Spinal cord (tissue), 10 donors: ENCODE data around the gene RCCD1. TPM values are rescaled to one million over a fixed set of nuclear protein-coding genes. Genes with fewer than 3 reads are reported as not detected.

Experiments
- DNase-seq, 6 donors: peaks; one replicate each; pipeline versions ENCODE4 v3.0.0 to v3.0.0-alpha.2; 2013 to 2015; ENCODE audit warnings: low spot score in 6 of 6, low read depth in 4 of 6
- H3K27ac ChIP-seq: one replicate; pipeline ENCODE4 v1.5.1; 2013; ENCODE audit warnings: low read depth, low read length, control low read depth
- H3K27me3 ChIP-seq: one replicate; pipeline ENCODE4 v1.6.1; 2013; ENCODE audit warnings: low read length; ENCODE audit not compliant: control insufficient read depth, insufficient read depth
- H3K36me3 ChIP-seq: one replicate; pipeline ENCODE4 v1.6.1; 2013; ENCODE audit warnings: low read length; ENCODE audit not compliant: control insufficient read depth, insufficient read depth
- H3K4me1 ChIP-seq: one replicate; pipeline ENCODE4 v1.6.1; 2013; ENCODE audit warnings: low read length; ENCODE audit not compliant: control insufficient read depth, insufficient read depth
- H3K4me3 ChIP-seq: one replicate; pipeline ENCODE4 v1.5.1; 2013; ENCODE audit warnings: low read depth, low read length, control low read depth
- H3K9me3 ChIP-seq: one replicate; pipeline ENCODE4 v1.6.1; 2013; ENCODE audit warnings: low read length; ENCODE audit not compliant: control insufficient read depth, insufficient read depth
- WGBS: methylation state at CpG from one replicate; pipeline ENCODE4 v1.1.5; 2013; ENCODE audit warnings: missing lambda C conversion rate; ENCODE audit not compliant: insufficient coverage; 5-methylcytosine and 5-hydroxymethylcytosine counted together
- polyA plus RNA-seq, 2 donors: library from polyadenylated mRNA; unstranded; fragments of 120-200 nt; gene quantifications; one replicate each; pipeline ENCODE4 v1.2.1, GENCODE V29; 2013; ENCODE audit not compliant: insufficient read length in 2 of 2
- total RNA-seq, 2 donors: library from RNA; depleted of rRNA in 1 of 2; stranded (reverse); fragments of 120-200 nt in 1 of 2; fragments of >200 nt in 1 of 2; gene quantifications; one replicate each; pipeline versions ENCODE4 v1.2.3 to v1.2.4, GENCODE V29; 2013 to 2014
- donor health status: healthy.

The RCCD1 gene
- total and polyA plus RNA-seq, 4 donors = 16.9 to 30.5 (median 21.8) TPM

DNA sequence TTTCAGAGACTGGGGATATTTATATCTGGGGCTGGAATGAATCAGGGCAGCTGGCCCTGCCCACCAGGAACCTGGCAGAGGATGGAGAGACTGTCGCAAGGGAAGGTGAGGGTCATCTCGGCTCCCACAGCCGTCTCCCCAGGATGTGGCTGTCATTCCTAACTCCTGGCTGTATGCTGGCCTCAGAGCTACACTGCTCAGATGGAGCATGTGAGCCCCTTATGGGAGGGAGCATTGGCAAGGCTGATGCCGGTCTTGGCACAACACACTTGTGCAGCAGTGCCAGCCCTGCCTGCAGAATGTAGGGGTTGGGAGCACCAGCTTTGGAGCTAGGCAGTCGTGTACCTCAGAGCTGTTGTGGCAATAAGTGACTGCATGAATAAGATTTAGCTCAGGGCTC, 5.2 kb downstream of the RCCD1 start:
- peak; percentile 33 to 94 (median 52) for DNase-seq
- Histone ChIP-seq H3K27me3 (no peaks in the 10 kb centered on the region), H3K4me1 (peaks cover 58% of the 10 kb centered on the region), H3K4me3 (no peak overlapping the region), H3K27ac (peak overlapping the region; percentile 61), H3K36me3 (peaks cover 37% of the 10 kb centered on the region), H3K9me3 (no peaks in the 10 kb centered on the region)
- WGBS = 42% methylated on average over 5 of the region's 5 CpGs

DNA sequence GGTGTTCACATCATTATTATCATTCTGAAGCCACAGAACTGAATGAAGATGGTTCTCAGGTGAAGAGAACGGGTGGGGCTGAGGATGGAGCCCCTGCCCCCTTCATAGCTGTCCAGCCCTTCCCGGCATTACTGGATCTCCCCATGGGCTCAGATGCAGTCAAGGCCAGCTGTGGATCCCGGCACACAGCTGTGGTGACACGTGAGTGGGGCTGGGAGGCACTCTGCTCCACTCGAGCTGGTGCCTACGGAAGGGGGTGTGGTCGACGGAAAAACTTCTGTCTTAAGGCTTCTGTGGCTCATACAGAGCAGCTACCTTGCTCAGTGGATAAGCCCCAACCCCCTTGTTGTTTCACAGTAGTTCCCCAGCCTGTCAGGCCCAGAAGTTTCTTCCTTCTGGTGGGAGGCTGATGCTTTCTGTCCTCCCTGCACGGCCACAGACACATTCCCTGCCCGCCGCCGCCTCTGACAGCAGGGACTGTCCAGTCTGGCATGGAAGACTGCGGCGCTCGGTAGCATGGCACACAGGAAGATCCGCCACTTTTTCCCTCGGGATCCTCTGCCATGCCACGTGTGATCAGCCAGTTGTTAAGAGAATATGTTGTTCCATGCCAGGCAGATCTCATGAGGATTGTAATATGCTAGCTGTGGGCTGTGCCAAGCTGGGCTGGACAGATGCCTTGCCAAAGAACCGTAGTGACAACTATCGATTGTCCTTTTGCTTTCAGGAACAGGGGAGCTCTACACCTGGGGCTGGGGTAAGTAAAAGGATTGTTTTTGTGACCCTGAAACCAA, 5.8 kb downstream of the RCCD1 start:
- peaks cover 52% of the 10 kb centered on the region for H3K4me1 ChIP-seq
- H3K4me3 ChIP-seq = no peak overlapping the region
- peaks cover 42% of the 10 kb centered on the region for H3K36me3 ChIP-seq
- H3K27ac ChIP-seq = no peak overlapping the region
- no peaks in the 10 kb centered on the region for H3K9me3 ChIP-seq
- DNase-seq = peak in 1 of 6 donors; percentile 49
- no peaks in the 10 kb centered on the region for H3K27me3 ChIP-seq
- 79% methylated on average over 20 of the region's 20 CpGs for WGBS

- Histone ChIP-seq H3K36me3 (peaks cover 50% of the 10 kb centered on the region), H3K9me3 (no peaks in the 10 kb centered on the region), H3K4me1 (peaks cover 42% of the 10 kb centered on the region), H3K4me3 (no peak overlapping the region), H3K27me3 (no peaks in the 10 kb centered on the region), H3K27ac (no peak overlapping the region)
- WGBS = no CpG with 5 or more reads among the region's 4 CpGs
- no peak for DNase-seq
Observed at GRCh38 chr15:90962021-90962420, 7.3 kb downstream of the RCCD1 start.

DNA sequence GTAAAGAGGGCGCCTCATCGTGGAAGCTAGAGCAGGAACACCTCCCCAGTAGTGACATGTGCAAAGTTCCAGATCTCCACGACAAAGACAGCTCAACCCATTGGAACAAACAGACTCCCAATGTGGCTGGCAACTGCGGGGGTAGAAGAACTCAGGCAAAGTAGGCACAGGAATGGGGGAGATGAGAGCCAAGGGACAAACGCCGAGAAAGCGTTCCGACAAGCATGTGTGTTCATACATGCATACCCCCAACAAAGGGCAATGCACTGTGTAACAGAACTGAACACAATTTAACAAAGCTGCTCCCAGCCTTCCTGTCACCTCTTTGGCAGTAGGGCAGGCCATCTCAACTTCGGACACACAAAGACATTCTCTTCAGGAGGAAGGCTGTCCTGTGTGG, 11.6 kb downstream of the RCCD1 start:
- H3K9me3 ChIP-seq = no peaks in the 10 kb centered on the region
- no peak overlapping the region for H3K4me3 ChIP-seq
- H3K4me1 ChIP-seq = no peaks in the 10 kb centered on the region
- peaks cover 43% of the 10 kb centered on the region for H3K36me3 ChIP-seq
- H3K27ac ChIP-seq = no peak overlapping the region
- 80% methylated on average over 2 of the region's 9 CpGs for WGBS
- no peaks in the 10 kb centered on the region for H3K27me3 ChIP-seq
- no peak for DNase-seq

- DNase-seq = no peak
- Histone ChIP-seq H3K27ac (no peak overlapping the region), H3K4me3 (no peak overlapping the region), H3K36me3 (peaks cover 36% of the 10 kb centered on the region), H3K4me1 (no peaks in the 10 kb centered on the region), H3K27me3 (no peaks in the 10 kb centered on the region), H3K9me3 (no peaks in the 10 kb centered on the region)
- 89% methylated on average over 4 of the region's 5 CpGs for WGBS
Observed at GRCh38 chr15:90967206-90967605, 12.5 kb downstream of the RCCD1 start.

- peaks cover 34% of the 10 kb centered on the region for H3K36me3 ChIP-seq
- H3K4me1 ChIP-seq = no peaks in the 10 kb centered on the region
- H3K4me3 ChIP-seq = no peak overlapping the region
- H3K27ac ChIP-seq = no peak overlapping the region
- H3K9me3 ChIP-seq = no peaks in the 10 kb centered on the region
- H3K27me3 ChIP-seq = no peaks in the 10 kb centered on the region
- 86% methylated on average over 1 of the region's 1 CpG for WGBS
- no peak for DNase-seq
Observed at GRCh38 chr15:90968434-90968833, 13.8 kb downstream of the RCCD1 start.

DNA sequence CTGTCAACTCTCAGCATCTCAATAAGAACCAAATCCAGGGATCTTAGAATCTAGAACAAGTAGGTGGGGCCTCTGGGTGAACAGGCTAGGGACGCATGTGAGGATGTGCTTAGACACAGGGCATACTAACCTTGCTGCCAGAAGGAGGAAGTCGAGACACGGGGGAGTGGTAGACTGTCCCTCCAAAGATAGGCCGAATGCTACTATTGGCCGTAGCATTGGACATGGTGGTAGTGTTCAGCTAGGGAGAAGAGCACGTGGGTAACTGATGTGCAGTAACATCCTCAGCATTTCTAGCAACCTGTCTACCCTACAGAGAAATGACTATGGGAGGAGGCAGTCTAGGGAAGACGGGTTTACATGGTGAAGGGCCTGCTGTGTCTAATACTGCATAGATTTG, 15.6 kb downstream of the RCCD1 start:
- 93% methylated on average over 3 of the region's 7 CpGs for WGBS
- Histone ChIP-seq H3K27ac (no peak overlapping the region), H3K9me3 (no peaks in the 10 kb centered on the region), H3K27me3 (no peaks in the 10 kb centered on the region), H3K36me3 (peaks cover 35% of the 10 kb centered on the region), H3K4me3 (no peak overlapping the region), H3K4me1 (no peaks in the 10 kb centered on the region)
- no peak for DNase-seq

- no peaks in the 10 kb centered on the region for H3K9me3 ChIP-seq
- 70% methylated on average over 2 of the region's 5 CpGs for WGBS
- H3K27ac ChIP-seq = no peak overlapping the region
- no peak for DNase-seq
- peaks cover 24% of the 10 kb centered on the region for H3K36me3 ChIP-seq
- no peak overlapping the region for H3K4me3 ChIP-seq
- no peaks in the 10 kb centered on the region for H3K4me1 ChIP-seq
- H3K27me3 ChIP-seq = no peaks in the 10 kb centered on the region
Observed at GRCh38 chr15:90972133-90972532, 17.4 kb downstream of the RCCD1 start.

- WGBS = 95% methylated on average over 20 of the region's 21 CpGs
- H3K27me3 ChIP-seq = no peaks in the 10 kb centered on the region
- no peak overlapping the region for H3K4me3 ChIP-seq
- DNase-seq = no peak
- peaks cover 26% of the 10 kb centered on the region for H3K36me3 ChIP-seq
- no peaks in the 10 kb centered on the region for H3K9me3 ChIP-seq
- no peak overlapping the region for H3K27ac ChIP-seq
- no peaks in the 10 kb centered on the region for H3K4me1 ChIP-seq
Observed at GRCh38 chr15:90974216-90974615, 19.5 kb downstream of the RCCD1 start.

DNA sequence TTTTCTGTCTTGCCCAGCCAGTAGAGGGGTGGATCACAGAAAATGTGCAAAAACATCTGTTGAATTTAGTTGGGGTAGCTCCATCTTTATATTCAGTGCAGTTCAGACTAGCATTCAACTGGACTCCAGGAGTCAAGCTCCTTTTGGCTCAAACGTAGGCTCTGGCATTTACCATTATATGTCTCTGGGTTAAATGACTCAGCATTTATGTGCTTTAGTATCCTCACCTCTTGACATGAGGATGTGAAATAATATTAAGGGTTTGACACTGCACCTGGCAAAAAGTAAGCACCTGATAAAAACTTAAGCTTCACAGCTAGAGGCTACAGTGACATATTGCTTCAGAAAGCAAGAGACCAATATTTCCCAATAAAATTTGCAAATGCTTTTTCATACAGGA, 24.9 kb downstream of the RCCD1 start:
- no peaks in the 10 kb centered on the region for H3K4me1 ChIP-seq
- no peak overlapping the region for H3K27ac ChIP-seq
- no CpG with 5 or more reads among the region's 1 CpG for WGBS
- no peak for DNase-seq
- H3K9me3 ChIP-seq = no peaks in the 10 kb centered on the region
- no peaks in the 10 kb centered on the region for H3K27me3 ChIP-seq
- peaks cover 17% of the 10 kb centered on the region for H3K36me3 ChIP-seq
- no peak overlapping the region for H3K4me3 ChIP-seq
